GM12892 (cell line): Measurements from ENCODE around the gene DLAT.

ENCODE experiments used
- POLR2A ChIP-seq: IDR thresholded peaks from 2 replicates; pipeline ENCODE4 v1.6.1; 2011; ENCODE audit warnings: low read depth, low read length, control low read depth
- POLR2AphosphoS5 ChIP-seq: IDR thresholded peaks from 2 replicates; pipeline ENCODE4 v1.6.1; 2011; ENCODE audit warnings: low read depth, low read length, control low read depth

DNA sequence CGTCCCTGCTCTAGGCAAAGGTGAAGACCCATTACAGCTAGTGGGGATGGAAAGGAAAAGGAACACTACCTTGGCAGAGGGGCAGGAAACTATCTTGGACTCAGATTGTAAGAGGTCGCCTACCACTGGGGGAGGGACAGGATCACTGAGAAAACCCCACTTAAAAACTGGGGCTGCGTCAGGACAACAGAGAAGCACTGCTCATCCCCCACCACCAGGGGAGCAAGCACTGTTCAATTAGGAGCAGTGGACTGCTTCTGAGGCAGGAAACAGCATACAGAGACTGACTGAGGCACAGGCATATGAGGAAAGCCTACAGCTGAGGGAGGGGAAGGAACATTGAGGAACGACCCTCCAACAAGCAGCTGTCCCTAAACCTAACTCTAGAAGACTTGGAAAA lies 20.8 kb upstream of the DLAT start:
- TF ChIP-seq POLR2AphosphoS5 (no peak), POLR2A (no peak)
